HS-5 (cell line): ENCODE data around the gene EXOC6B.

Experiments
- DNase-seq: peaks from one replicate; pipeline ENCODE4 v3.0.0-alpha.2; 2012; ENCODE audit warnings: low read depth

Gene EXOC6B

DNA sequence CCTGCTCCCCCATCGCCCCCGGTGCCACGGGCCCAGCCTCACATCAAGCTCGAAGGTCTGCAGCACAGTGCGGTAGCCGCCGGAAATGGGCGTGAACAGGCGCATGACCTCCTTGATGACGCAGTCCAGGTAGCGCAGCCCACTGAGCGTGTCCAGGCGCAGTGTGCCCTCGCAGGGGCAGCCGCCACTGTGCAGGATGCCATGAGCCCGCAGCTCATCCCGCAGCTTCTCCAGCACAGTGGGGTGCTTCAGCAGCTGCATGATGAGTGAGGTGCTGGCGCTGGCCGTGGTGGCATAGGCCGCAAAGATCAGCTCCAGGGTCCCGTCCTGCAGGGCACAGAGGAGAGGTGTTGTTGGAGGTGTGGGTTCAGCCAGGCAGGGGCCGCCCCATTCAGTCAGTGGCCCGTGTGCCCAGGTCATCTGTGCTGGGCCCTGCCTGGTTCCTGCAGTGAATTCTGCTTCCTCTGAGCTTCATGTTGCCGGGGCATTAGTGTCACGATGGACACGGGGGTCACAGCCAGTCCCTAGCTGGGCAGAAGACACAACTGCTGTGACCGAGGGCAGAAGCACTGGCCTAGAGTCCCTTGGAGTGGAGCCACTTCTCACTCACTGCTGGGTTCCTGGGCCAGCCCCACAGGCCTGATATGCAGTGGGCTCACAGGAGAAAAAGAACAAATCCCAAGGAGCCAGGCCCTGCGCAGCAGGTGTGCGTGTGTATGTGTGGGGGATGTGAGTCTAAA is 692.7 kb downstream of the EXOC6B start:
- no peak for DNase-seq

GRCh38 chr2:72131916-72132841 is 693.7 kb downstream of the EXOC6B start:
- no peak for DNase-seq

- DNase-seq: no peak
Measured at GRCh38 chr2:72131371-72131891, 694.4 kb downstream of the EXOC6B start.

DNA sequence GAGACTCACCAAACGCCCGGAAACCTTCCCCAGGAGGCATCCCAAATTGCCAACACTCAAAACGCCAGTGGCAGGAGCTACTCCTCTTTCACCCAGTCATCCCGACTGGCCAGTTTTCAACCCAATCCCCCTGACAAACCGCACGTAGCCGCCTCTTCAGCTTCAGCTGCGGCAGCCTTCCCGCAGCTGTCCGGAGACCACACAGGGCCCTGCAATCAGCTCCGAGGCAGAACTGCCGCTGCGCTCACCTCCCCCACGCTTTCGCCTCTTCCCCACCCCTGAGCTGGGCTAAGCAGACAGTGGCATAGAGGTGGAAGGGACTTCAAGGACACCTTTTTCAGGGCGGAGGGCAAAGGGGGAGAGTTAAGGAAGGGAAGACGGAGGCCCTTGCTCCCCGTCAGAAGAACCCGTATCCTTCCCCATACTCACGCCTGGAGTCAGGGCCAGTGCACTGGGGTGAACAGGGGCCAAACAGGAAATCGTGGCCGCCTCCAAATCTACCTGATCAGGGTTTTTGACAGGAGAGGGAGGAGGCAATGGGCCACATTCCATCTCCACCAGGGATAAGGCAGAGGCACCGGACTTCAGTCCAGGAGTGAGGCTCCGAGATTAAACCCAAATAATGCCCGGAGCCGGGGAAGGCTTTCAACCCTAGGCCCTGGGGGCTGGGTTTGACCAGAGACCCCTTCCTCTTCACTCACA is 695.0 kb downstream of the EXOC6B start:
- DNase-seq: no peak

- no peak for DNase-seq
Measured at GRCh38 chr2:72129681-72130340, 696.0 kb downstream of the EXOC6B start.

- DNase-seq: no peak
Measured at GRCh38 chr2:72128843-72129227, 697.0 kb downstream of the EXOC6B start.

DNA sequence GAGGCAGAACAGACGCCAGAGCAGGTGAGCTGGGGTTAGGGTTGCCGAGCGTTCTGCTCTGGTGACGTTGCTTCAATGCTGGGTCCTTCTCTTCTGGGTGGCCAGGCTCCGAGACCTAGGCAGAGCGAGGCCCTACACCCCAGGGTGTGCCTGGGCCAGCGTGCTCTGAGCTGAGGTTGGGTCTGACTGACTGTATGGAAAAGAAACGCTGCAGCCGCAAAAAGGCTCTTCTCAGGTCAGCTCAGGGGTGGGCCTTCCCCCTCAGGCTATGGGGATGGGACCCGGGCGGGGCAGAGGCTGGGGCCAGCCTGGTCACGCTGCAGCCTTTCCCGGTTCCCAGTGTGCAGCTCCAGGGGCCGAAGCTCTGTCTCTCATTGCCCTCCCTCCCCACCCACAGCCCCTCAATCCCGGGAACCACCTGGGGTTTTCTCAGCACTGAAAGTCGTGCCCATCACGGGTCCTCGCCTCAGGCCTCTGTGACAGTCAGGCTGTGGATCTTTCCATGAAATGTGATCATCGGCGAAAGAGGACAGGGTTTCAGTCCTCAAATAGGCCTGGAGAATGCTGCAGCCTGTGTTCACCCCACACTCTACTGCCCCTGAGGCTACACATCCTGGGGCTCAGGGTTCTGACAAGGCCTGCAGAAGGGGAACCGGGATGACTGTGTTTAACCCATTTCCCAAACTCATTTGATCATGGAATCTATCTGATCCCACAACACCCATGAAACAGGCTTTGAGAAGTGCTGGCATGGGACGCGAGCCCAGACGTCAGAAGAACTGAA is 697.6 kb downstream of the EXOC6B start:
- DNase-seq: no peak

GRCh38 chr2:72127401-72128058 is 698.3 kb downstream of the EXOC6B start:
- DNase-seq: no peak

- no peak for DNase-seq
Measured at GRCh38 chr2:72126186-72127100, 699.4 kb downstream of the EXOC6B start.
